HepG2 (cell line): Measurements from ENCODE around the gene GBE1. TPM values are rescaled to one million over a fixed set of nuclear protein-coding genes. Genes with fewer than 3 reads are reported as not detected.

ENCODE experiments used
- ATAC-seq: fragments of 200-7000 bp; cut with Tn5 transposase; 3 replicates; pipeline ENCODE4 v1.9.1; 2020; ENCODE audit warnings: mild to moderate bottlenecking, moderate library complexity
- BruUV-seq: library from RNA; stranded (reverse); fragments of 400-500 nt; replicated peaks from 2 replicates; lab custom pipeline; 2021; lab: Mats Ljungman, UMichigan
- CTCF ChIA-PET: fragments of 300-600 bp; formaldehyde crosslinking; extraction: SDS; loops from one replicate; lab custom pipeline; 2021; ENCODE audit warnings: low total read pairs, inconsistent platforms, low intra/inter-chr PET ratio; lab: Yijun Ruan, JAX
- POLR2A ChIA-PET: fragments of 350-600 bp; sonication (Branson Sonifier 250); formaldehyde crosslinking; loops from one replicate; lab custom pipeline; 2020; ENCODE audit warnings: antibody characterized with exemption, inconsistent platforms; lab: Yijun Ruan, JAX
- DNase-seq: peaks from one replicate; pipeline ENCODE4 v3.0.0-alpha.2; 2015; ENCODE audit warnings: low spot score
- FAIRE-seq: peaks from 3 replicates; lab custom pipeline; 2011; peaks lifted over from hg19 to GRCh38; lab: Jason Lieb, UNC
- H2AFZ ChIP-seq: one replicate; pipeline ENCODE4 v1.6.1; 2011; ENCODE audit warnings: low read length, inconsistent platforms
- H3K27ac ChIP-seq: fragments of 300-600 bp; 3 replicates; pipeline ENCODE4 v1.8.0; 2011; ENCODE audit warnings: mixed run types, mild to moderate bottlenecking, mixed read lengths, low read length, inconsistent platforms; ENCODE audit not compliant: insufficient read depth; ENCODE audit errors: extremely low read length
- H3K27me3 ChIP-seq, 2 experiments: fragments of 200-600 bp in 1 of 2; 2 replicates in 1 of 2; 3 replicates in 1 of 2; pipeline versions ENCODE4 v1.6.0 to v1.8.0; 2011; ENCODE audit warnings: low read length in 2 of 2, mild to moderate bottlenecking in 2 of 2, moderate library complexity in 2 of 2, inconsistent platforms in 1 of 2; ENCODE audit not compliant: insufficient read depth in 2 of 2, control insufficient read depth in 1 of 2
- H3K36me3 ChIP-seq, 2 experiments: fragments of 200-600 bp in 1 of 2; replicated peaks in 1 of 2; 2 replicates in 1 of 2; 3 replicates in 1 of 2; pipeline versions ENCODE4 v1.5.1 to v1.8.0; 2011; ENCODE audit warnings: low read length in 2 of 2, inconsistent platforms in 1 of 2; ENCODE audit not compliant: insufficient read depth in 2 of 2, control insufficient read depth in 1 of 2
- H3K4me1 ChIP-seq: 2 replicates; pipeline ENCODE4 v1.5.1; 2012; ENCODE audit warnings: low read length, inconsistent platforms; ENCODE audit not compliant: insufficient read depth
- H3K4me2 ChIP-seq: 2 replicates; pipeline ENCODE4 v1.6.0; 2011; ENCODE audit warnings: low read depth, low read length, inconsistent platforms
- H3K4me3 ChIP-seq, 3 experiments: fragments of 200-600 bp in 1 of 3; sonication (generic), shearing (Covaris generic) in 1 of 3; replicated peaks in 1 of 3; 2 replicates each; pipeline ENCODE4 v1.5.1; 2011 to 2016; ENCODE audit warnings: low read length in 3 of 3, inconsistent platforms in 2 of 3, low read depth in 2 of 3, mild to moderate bottlenecking in 2 of 3, control low read depth in 1 of 3, mixed read lengths in 1 of 3; ENCODE audit not compliant: insufficient read depth in 1 of 3
- H3K79me2 ChIP-seq: one replicate; pipeline ENCODE4 v1.6.1; 2011; ENCODE audit warnings: low read length, inconsistent platforms; ENCODE audit not compliant: insufficient read depth
- H3K9ac ChIP-seq: 2 replicates; pipeline ENCODE4 v1.6.0; 2011; ENCODE audit warnings: mild to moderate bottlenecking, low read depth, low read length, inconsistent platforms; ENCODE audit not compliant: insufficient read depth
- H3K9me3 ChIP-seq: 2 replicates; pipeline ENCODE4 v1.5.1; 2012; ENCODE audit warnings: mild to moderate bottlenecking, low read length
- H4K20me1 ChIP-seq: 2 replicates; pipeline ENCODE4 v1.6.0; 2011; ENCODE audit warnings: inconsistent platforms, mild to moderate bottlenecking, low read length, moderate library complexity; ENCODE audit not compliant: insufficient read depth
- CBFB ChIP-seq: sonication (generic); formaldehyde crosslinking; IDR thresholded peaks from 2 replicates; pipeline ENCODE4 v1.4.0; 2020; ENCODE audit warnings: missing genetic modification reagents
- CREB1 ChIP-seq, 2 experiments: fragments of 450-650 bp in 1 of 2; IDR thresholded peaks; 2 replicates each; pipeline ENCODE4 v1.6.1; 2016 to 2017; ENCODE audit warnings: control low read depth in 1 of 2, mild to moderate bottlenecking in 1 of 2, missing compliant biosample characterization in 1 of 2, missing genetic modification characterization in 1 of 2
- JARID2 ChIP-seq: sonication (generic); formaldehyde crosslinking; IDR thresholded peaks from 2 replicates; pipeline ENCODE4 v1.8.1; 2023; ENCODE audit warnings: missing genetic modification reagents, inconsistent platforms; ENCODE audit not compliant: insufficient replicate concordance
- JDP2 ChIP-seq: sonication (generic); formaldehyde crosslinking; IDR thresholded peaks from 2 replicates; pipeline ENCODE4 v1.8.1; 2022; ENCODE audit warnings: missing genetic modification reagents, borderline replicate concordance
- KDM1A ChIP-seq: IDR thresholded peaks from 2 replicates; pipeline ENCODE4 v1.6.1; 2016; ENCODE audit warnings: missing compliant biosample characterization
- MAFF ChIP-seq: IDR thresholded peaks from 2 replicates; pipeline ENCODE4 v1.6.1; 2011; ENCODE audit warnings: low read depth, low read length, improper control_type of control experiment
- RBM22 ChIP-seq: fragments of 200-400 bp; formaldehyde crosslinking; optimal IDR thresholded peaks from 2 replicates; pipeline ENCODE3; 2017; ENCODE audit warnings: mild to moderate bottlenecking, low read length, moderate library complexity
- ZNF121 ChIP-seq: sonication (generic); formaldehyde crosslinking; IDR thresholded peaks from 2 replicates; pipeline ENCODE4 v1.5.0; 2020; ENCODE audit warnings: mild to moderate bottlenecking, missing genetic modification reagents
- ZSCAN12 ChIP-seq: sonication (generic); formaldehyde crosslinking; IDR thresholded peaks from 2 replicates; pipeline ENCODE4 v1.9.0; 2021; ENCODE audit warnings: mild to moderate bottlenecking, missing genetic modification reagents
- WGBS: methylation state at CpG from one replicate; pipeline ENCODE4 v1.1.6; 2017; ENCODE audit warnings: low lambda C conversion rate; 5-methylcytosine and 5-hydroxymethylcytosine counted together
- in situ Hi-C: cut with HindIII; loops from 2 replicates; pipeline ENCODE4 v1.10.0; 2017; ENCODE audit warnings: low pct_unique_long_range_greater_than_20kb; ENCODE audit not compliant: extremely low pct_ligation_motif_present
- intact Hi-C: fragments of 100-400 bp; cut with micrococcal nuclease; formaldehyde crosslinking; loops from one replicate; pipeline ENCODE4 v1.10.0; 2022; ENCODE audit not compliant: unreplicated experiment
- polyA plus RNA-seq, 8 experiments: library from polyadenylated mRNA; depleted of rRNA in 3 of 8; stranded (reverse) in 7 of 8; unstranded in 1 of 8; fragments of >200 nt; fragmentation: Illumina TruSeq in 4 of 8; extraction: Trizol in 4 of 8; gene quantifications; 2 replicates each; pipeline versions ENCODE4 v1.2.1 to v1.2.3, GENCODE V29; 2011 to 2016; ENCODE audit warnings: low read depth in 4 of 8, missing spikeins in 1 of 8, mixed read lengths in 1 of 8; ENCODE audit not compliant: insufficient read depth in 1 of 8
- total RNA-seq, 5 experiments: library from RNA; depleted of rRNA; stranded (reverse); fragments of >200 nt; fragmentation: Illumina TruSeq; extraction: Trizol; gene quantifications; 2 replicates each; pipeline ENCODE4 v1.2.3, GENCODE V29; 2016; ENCODE audit warnings: low read depth in 1 of 5
- TF ChIP-seq, protein P1 (sequence below): sonication (generic); formaldehyde crosslinking; IDR thresholded peaks from 2 replicates; pipeline ENCODE4 v1.4.0; 2020; ENCODE audit warnings: mild to moderate bottlenecking, missing genetic modification reagents
- TF ChIP-seq, protein P2 (sequence below): sonication (generic); formaldehyde crosslinking; IDR thresholded peaks from 2 replicates; pipeline ENCODE4 v1.9.0; 2021; ENCODE audit warnings: missing genetic modification reagents, borderline replicate concordance
- TF ChIP-seq, protein P3 (sequence below): sonication (generic); formaldehyde crosslinking; IDR thresholded peaks from 2 replicates; pipeline ENCODE4 v1.4.0; 2020; ENCODE audit warnings: mild to moderate bottlenecking, low read depth, missing genetic modification reagents
- TF ChIP-seq, protein P4 (sequence below): sonication (generic); formaldehyde crosslinking; IDR thresholded peaks from 2 replicates; pipeline ENCODE4 v1.4.0; 2020; ENCODE audit warnings: missing genetic modification reagents

Gene GBE1
- total and polyA plus RNA-seq, 2 of the 13 experiments (the other 11 are each of a cell fraction or from before 2014, with no cell fraction given), result 22.9 to 36.1 TPM

DNA sequence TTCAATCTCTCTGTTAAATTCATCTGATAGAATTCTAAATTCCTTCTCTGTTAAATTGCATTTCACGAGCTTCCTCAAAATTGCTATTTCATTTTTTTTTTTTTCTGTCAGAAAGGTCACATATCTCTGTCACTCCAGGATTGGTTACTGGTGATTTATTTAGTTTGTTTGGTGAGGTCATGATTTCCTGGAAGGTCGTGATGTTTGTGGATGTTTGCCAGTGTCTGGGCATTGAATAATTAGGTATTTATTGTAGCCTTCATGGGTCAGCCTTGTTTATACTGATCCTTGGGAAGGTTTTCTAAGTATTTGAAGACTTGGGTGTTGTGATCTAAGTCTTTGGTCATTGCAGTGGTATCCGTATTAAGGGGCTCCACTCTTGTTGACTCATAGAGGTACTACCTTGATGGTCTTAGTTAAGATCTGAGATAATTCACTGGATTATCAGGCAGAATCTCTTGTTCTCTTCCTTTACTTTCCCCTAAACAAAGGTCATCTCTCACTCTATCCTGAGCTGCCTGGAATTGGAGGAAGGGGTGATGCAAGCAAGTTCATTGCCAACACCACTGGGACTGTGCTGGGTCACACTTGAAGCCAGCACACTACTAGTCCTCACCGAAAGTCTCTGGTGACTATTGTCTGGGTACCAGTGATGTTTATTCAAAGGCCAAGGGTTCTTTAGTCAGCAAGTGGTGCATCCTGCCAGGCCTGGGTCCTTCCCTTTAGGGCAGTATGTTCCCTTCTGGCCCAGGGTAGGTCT lies 231.1 kb downstream of the GBE1 start (continued):
- TF ChIP-seq, protein P1, sequence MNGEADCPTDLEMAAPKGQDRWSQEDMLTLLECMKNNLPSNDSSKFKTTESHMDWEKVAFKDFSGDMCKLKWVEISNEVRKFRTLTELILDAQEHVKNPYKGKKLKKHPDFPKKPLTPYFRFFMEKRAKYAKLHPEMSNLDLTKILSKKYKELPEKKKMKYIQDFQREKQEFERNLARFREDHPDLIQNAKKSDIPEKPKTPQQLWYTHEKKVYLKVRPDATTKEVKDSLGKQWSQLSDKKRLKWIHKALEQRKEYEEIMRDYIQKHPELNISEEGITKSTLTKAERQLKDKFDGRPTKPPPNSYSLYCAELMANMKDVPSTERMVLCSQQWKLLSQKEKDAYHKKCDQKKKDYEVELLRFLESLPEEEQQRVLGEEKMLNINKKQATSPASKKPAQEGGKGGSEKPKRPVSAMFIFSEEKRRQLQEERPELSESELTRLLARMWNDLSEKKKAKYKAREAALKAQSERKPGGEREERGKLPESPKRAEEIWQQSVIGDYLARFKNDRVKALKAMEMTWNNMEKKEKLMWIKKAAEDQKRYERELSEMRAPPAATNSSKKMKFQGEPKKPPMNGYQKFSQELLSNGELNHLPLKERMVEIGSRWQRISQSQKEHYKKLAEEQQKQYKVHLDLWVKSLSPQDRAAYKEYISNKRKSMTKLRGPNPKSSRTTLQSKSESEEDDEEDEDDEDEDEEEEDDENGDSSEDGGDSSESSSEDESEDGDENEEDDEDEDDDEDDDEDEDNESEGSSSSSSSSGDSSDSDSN (CRISPR knock-in tag), result no peak
- no peak for TF ChIP-seq JDP2 (CRISPR knock-in tag)

DNA sequence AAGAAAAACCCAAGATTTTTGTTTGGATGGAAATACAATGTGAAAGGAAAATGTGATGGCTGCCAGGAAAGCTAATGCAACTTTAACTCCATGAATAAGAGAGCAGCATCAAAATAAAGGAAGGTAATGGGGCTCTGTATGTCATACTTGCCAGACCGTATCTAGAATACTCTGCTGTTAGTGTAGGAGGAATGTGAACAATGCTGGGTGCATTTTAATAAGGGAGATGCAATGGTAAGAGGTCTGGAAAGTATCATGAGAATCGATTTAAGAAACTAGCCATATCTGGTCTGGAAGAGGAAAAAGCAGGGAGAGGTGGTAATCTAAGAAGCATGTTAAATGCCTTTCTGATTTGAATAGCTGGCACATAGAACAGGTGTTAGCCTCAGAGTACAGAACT lies 239.6 kb downstream of the GBE1 start:
- H3K4me3 ChIP-seq, result no peak overlapping the region
- H3K9ac ChIP-seq, result no peak overlapping the region
- ChIA-PET POLR2A (no interaction called here), CTCF (no interaction called here)
- H3K9me3 ChIP-seq, result no peaks in the 10 kb centered on the region
- FAIRE-seq (no peak), ATAC-seq (no peak), DNase-seq (no peak)
- no peaks in the 10 kb centered on the region for H3K4me1 ChIP-seq
- BruUV-seq, result no TSS peak
- H2AFZ ChIP-seq, result no peak overlapping the region
- H4K20me1 ChIP-seq, result no peaks in the 10 kb centered on the region
- no peak overlapping the region for H3K27ac ChIP-seq
- H3K27me3 ChIP-seq, result no peaks in the 10 kb centered on the region; a peak in 1 of 5 replicates
- in situ Hi-C loops, result no loop called here
- H3K79me2 ChIP-seq, result no peaks in the 10 kb centered on the region
- 93% methylated on average over 2 of the region's 2 CpGs for WGBS
- intact Hi-C loops, result no loop called here
- H3K36me3 ChIP-seq, result no peaks in the 10 kb centered on the region
- H3K4me2 ChIP-seq, result no peak overlapping the region
- no peak for TF ChIP-seq CREB1 (IDR thresholded peaks at IDR 0.05)
- TF ChIP-seq CREB1 (CRISPR knock-in tag; IDR thresholded peaks at IDR 0.05), result no peak
- TF ChIP-seq MAFF, result no peak
- no peak for TF ChIP-seq KDM1A (CRISPR knock-in tag)
- no peak for TF ChIP-seq RBM22
- TF ChIP-seq, protein P2, sequence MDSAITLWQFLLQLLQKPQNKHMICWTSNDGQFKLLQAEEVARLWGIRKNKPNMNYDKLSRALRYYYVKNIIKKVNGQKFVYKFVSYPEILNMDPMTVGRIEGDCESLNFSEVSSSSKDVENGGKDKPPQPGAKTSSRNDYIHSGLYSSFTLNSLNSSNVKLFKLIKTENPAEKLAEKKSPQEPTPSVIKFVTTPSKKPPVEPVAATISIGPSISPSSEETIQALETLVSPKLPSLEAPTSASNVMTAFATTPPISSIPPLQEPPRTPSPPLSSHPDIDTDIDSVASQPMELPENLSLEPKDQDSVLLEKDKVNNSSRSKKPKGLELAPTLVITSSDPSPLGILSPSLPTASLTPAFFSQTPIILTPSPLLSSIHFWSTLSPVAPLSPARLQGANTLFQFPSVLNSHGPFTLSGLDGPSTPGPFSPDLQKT (CRISPR knock-in tag), result no peak
- no peak for TF ChIP-seq ZNF121 (CRISPR knock-in tag)
- TF ChIP-seq CBFB (CRISPR knock-in tag), result no peak
- TF ChIP-seq, protein P3, sequence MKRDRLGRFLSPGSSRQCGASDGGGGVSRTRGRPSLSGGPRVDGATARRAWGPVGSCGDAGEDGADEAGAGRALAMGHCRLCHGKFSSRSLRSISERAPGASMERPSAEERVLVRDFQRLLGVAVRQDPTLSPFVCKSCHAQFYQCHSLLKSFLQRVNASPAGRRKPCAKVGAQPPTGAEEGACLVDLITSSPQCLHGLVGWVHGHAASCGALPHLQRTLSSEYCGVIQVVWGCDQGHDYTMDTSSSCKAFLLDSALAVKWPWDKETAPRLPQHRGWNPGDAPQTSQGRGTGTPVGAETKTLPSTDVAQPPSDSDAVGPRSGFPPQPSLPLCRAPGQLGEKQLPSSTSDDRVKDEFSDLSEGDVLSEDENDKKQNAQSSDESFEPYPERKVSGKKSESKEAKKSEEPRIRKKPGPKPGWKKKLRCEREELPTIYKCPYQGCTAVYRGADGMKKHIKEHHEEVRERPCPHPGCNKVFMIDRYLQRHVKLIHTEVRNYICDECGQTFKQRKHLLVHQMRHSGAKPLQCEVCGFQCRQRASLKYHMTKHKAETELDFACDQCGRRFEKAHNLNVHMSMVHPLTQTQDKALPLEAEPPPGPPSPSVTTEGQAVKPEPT, result no peak
- no peak for TF ChIP-seq JARID2 (CRISPR knock-in tag)
- TF ChIP-seq, protein P4, sequence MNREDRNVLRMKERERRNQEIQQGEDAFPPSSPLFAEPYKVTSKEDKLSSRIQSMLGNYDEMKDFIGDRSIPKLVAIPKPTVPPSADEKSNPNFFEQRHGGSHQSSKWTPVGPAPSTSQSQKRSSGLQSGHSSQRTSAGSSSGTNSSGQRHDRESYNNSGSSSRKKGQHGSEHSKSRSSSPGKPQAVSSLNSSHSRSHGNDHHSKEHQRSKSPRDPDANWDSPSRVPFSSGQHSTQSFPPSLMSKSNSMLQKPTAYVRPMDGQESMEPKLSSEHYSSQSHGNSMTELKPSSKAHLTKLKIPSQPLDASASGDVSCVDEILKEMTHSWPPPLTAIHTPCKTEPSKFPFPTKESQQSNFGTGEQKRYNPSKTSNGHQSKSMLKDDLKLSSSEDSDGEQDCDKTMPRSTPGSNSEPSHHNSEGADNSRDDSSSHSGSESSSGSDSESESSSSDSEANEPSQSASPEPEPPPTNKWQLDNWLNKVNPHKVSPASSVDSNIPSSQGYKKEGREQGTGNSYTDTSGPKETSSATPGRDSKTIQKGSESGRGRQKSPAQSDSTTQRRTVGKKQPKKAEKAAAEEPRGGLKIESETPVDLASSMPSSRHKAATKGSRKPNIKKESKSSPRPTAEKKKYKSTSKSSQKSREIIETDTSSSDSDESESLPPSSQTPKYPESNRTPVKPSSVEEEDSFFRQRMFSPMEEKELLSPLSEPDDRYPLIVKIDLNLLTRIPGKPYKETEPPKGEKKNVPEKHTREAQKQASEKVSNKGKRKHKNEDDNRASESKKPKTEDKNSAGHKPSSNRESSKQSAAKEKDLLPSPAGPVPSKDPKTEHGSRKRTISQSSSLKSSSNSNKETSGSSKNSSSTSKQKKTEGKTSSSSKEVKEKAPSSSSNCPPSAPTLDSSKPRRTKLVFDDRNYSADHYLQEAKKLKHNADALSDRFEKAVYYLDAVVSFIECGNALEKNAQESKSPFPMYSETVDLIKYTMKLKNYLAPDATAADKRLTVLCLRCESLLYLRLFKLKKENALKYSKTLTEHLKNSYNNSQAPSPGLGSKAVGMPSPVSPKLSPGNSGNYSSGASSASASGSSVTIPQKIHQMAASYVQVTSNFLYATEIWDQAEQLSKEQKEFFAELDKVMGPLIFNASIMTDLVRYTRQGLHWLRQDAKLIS (CRISPR knock-in tag), result no peak
- no peak for TF ChIP-seq ZSCAN12 (CRISPR knock-in tag)
